OCI-LY7 (cell line): ENCODE measurements around the gene GRXCR2. TPM values are rescaled to one million over a fixed set of nuclear protein-coding genes. Genes with fewer than 3 reads are reported as not detected.

ENCODE experiments used
- BruUV-seq: library from RNA; stranded (reverse); fragments of 400-500 nt; replicated peaks from 2 replicates; lab custom pipeline; 2021; lab: Mats Ljungman, UMichigan
- CTCF ChIA-PET: fragments of 300-600 bp; sonication (Branson Sonifier 250); formaldehyde crosslinking; loops from one replicate; lab custom pipeline; 2022; ENCODE audit warnings: antibody characterized with exemption; ENCODE audit not compliant: unreplicated experiment; lab: Charles Lee
- POLR2A ChIA-PET: fragments of 300-600 bp; sonication (Branson Sonifier 250); formaldehyde crosslinking; loops from one replicate; lab custom pipeline; 2022; ENCODE audit warnings: antibody characterized with exemption; lab: Charles Lee
- DNase-seq: peaks from one replicate; pipeline ENCODE4 v3.0.0-alpha.2; 2015; ENCODE audit warnings: low spot score
- H2AFZ ChIP-seq: fragments of 200-600 bp; sonication (generic), shearing (Covaris generic); 2 replicates; pipeline ENCODE4 v1.6.1; 2014; ENCODE audit warnings: mild to moderate bottlenecking, antibody characterized with exemption, low read length, moderate library complexity
- H3K27ac ChIP-seq: fragments of 200-600 bp; sonication (generic); 2 replicates; pipeline ENCODE4 v1.5.1; 2014; ENCODE audit warnings: mixed run types, low read depth, mild to moderate bottlenecking, moderate library complexity, low read length, inconsistent platforms; ENCODE audit not compliant: poor library complexity, severe bottlenecking
- H3K36me3 ChIP-seq: fragments of 200-600 bp; sonication (generic); 2 replicates; pipeline ENCODE4 v1.6.1; 2014; ENCODE audit warnings: mild to moderate bottlenecking, antibody characterized with exemption, low read length, moderate library complexity, mixed read lengths; ENCODE audit not compliant: insufficient read depth
- H3K4me1 ChIP-seq: fragments of 200-600 bp; sonication (generic); 2 replicates; pipeline ENCODE4 v1.5.1; 2014; ENCODE audit warnings: mild to moderate bottlenecking, low read length; ENCODE audit not compliant: insufficient read depth, poor library complexity, severe bottlenecking
- H3K4me2 ChIP-seq: fragments of 200-600 bp; sonication (generic); 2 replicates; pipeline ENCODE4 v1.6.1; 2014; ENCODE audit warnings: mild to moderate bottlenecking, low read length
- H3K4me3 ChIP-seq: fragments of 200-600 bp; sonication (generic); 2 replicates; pipeline ENCODE4 v1.5.1; 2014; ENCODE audit warnings: mild to moderate bottlenecking, low read depth, low read length; ENCODE audit not compliant: poor library complexity, severe bottlenecking
- H3K79me2 ChIP-seq: fragments of 200-600 bp; sonication (generic); 2 replicates; pipeline ENCODE4 v1.6.1; 2016; ENCODE audit warnings: low read depth, mild to moderate bottlenecking, low read length, moderate library complexity, mixed read lengths; ENCODE audit not compliant: insufficient read depth
- H3K9me2 ChIP-seq: fragments of 200-600 bp; sonication (generic); 2 replicates; pipeline ENCODE4 v1.6.1; 2016; ENCODE audit warnings: mild to moderate bottlenecking, low read length, mixed read lengths; ENCODE audit not compliant: insufficient read depth
- H3K9me3 ChIP-seq: fragments of 200-600 bp; sonication (generic); 2 replicates; pipeline ENCODE4 v1.6.1; 2014; ENCODE audit warnings: mild to moderate bottlenecking, mixed run types, low read length, mixed read lengths
- H4K20me1 ChIP-seq: fragments of 200-600 bp; sonication (generic); 2 replicates; pipeline ENCODE4 v1.6.1; 2014; ENCODE audit warnings: mild to moderate bottlenecking, antibody characterized with exemption, low read length, moderate library complexity, mixed read lengths; ENCODE audit not compliant: insufficient read depth
- CTCF ChIP-seq: fragments of 200-600 bp; sonication (generic); conservative IDR thresholded peaks from 2 replicates; pipeline ENCODE4 v1.5.1; 2014; ENCODE audit warnings: mild to moderate bottlenecking, antibody characterized with exemption, low read length, moderate library complexity, mixed read lengths
- EZH2phosphoT487 ChIP-seq: fragments of 200-600 bp; sonication (generic); IDR thresholded peaks from 2 replicates; pipeline ENCODE4 v1.6.1; 2018; ENCODE audit warnings: low read depth, borderline replicate concordance, mild to moderate bottlenecking, mixed run types, antibody characterized with exemption, low read length, moderate library complexity, mixed read lengths
- intact Hi-C: fragments of 100-400 bp; cut with micrococcal nuclease; formaldehyde crosslinking; loops from one replicate; pipeline ENCODE4 v1.10.0; 2022; ENCODE audit not compliant: unreplicated experiment
- total RNA-seq, 2 experiments: library from RNA; depleted of rRNA in 1 of 2; stranded (reverse); fragments of >200 nt in 1 of 2; shearing (Covaris generic) in 1 of 2; gene quantifications; 2 replicates each; pipeline ENCODE4 v1.2.3, GENCODE V29; 2014 to 2022

GRXCR2 gene
- total RNA-seq, 2 experiments from 2014 or later = not detected

DNA sequence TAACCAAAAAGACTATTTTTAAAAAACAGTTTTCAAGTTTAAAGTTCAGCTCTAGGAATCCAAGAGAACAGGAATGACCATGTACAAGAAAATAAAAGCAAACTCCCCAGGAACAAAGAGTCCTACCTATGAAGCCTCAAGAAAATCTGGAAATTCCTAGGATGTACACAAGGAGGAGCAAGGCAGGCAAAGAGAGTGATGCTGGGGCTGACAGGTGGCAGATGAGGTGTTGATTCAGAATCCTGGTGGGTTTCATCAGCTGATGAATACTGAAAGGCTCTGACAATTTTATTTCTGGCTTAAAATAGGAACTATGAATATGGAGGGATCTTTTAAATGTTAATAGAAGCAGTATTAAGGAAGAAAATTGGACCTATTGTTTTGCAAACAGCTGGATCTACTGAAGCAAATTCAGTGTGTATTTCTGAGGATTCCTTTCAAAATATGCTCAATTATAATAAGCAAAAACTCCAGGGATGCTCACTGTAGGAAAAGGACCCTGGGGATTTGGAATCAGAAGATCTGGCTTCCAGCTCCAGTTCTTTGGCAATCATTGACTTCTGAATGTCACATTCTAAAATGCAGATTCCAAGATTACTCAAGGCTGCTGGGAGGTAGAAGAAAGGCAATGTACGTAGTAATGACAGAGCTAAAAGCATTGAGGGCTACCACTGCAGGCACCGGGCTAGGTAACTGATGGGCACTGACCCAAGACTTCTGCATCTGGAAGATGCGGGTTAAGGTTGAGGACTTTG, 35.6 kb upstream of the GRXCR2 start:
- H2AFZ ChIP-seq = no peak overlapping the region
- TF ChIP-seq CTCF = no peak
- TF ChIP-seq EZH2phosphoT487 = no peak
- no peaks in the 10 kb centered on the region for H3K36me3 ChIP-seq
- CTCF ChIA-PET = no interaction called here
- no peak for DNase-seq
- H3K4me2 ChIP-seq = no peak overlapping the region
- no peaks in the 10 kb centered on the region for H3K79me2 ChIP-seq
- H3K4me1 ChIP-seq = no peaks in the 10 kb centered on the region
- H3K27ac ChIP-seq = no peak overlapping the region
- H4K20me1 ChIP-seq = no peaks in the 10 kb centered on the region
- H3K9me2 ChIP-seq = no peaks in the 10 kb centered on the region
- POLR2A ChIA-PET = interaction anchor here (0.8 kb wide), 1 partner anchor 40 kb away, joined by 3 read pairs; no protein-coding TSS in a partner anchor
- intact Hi-C loops = no loop called here
- H3K9me3 ChIP-seq = no peaks in the 10 kb centered on the region
- no TSS peak for BruUV-seq
- no peak overlapping the region for H3K4me3 ChIP-seq

- TF ChIP-seq CTCF (no peak), EZH2phosphoT487 (no peak)
Measured at GRCh38 chr5:145906401-145906800, 33.6 kb upstream of the GRXCR2 start.

GRCh38 chr5:145904743-145905142, 31.9 kb upstream of the GRXCR2 start:
- H4K20me1 ChIP-seq = no peaks in the 10 kb centered on the region
- H2AFZ ChIP-seq = no peak overlapping the region
- H3K36me3 ChIP-seq = no peaks in the 10 kb centered on the region
- POLR2A ChIA-PET = no interaction called here
- no peaks in the 10 kb centered on the region for H3K79me2 ChIP-seq
- no peak overlapping the region for H3K27ac ChIP-seq
- no peaks in the 10 kb centered on the region for H3K9me3 ChIP-seq
- BruUV-seq = no TSS peak
- no peak overlapping the region for H3K4me3 ChIP-seq
- CTCF ChIA-PET = no interaction called here
- TF ChIP-seq CTCF (no peak), EZH2phosphoT487 (no peak)
- no peak for DNase-seq
- H3K4me1 ChIP-seq = no peaks in the 10 kb centered on the region
- intact Hi-C loops = no loop called here
- no peak overlapping the region for H3K4me2 ChIP-seq
- no peaks in the 10 kb centered on the region for H3K9me2 ChIP-seq

More at GRCh38 chr5:145906401-145906800, 33.6 kb upstream of the GRXCR2 start:
- H4K20me1 ChIP-seq = no peaks in the 10 kb centered on the region
- no peak overlapping the region for H2AFZ ChIP-seq
- no TSS peak for BruUV-seq
- no peaks in the 10 kb centered on the region for H3K36me3 ChIP-seq
- H3K79me2 ChIP-seq = no peaks in the 10 kb centered on the region
- H3K4me3 ChIP-seq = no peak overlapping the region
- H3K27ac ChIP-seq = no peak overlapping the region
- POLR2A ChIA-PET = interaction anchor here (0.7 kb wide), 2 partner anchors 500 to 750 kb away, joined by 3 read pairs; no protein-coding TSS in a partner anchor
- intact Hi-C loops = no loop called here
- CTCF ChIA-PET = no interaction called here
- H3K9me2 ChIP-seq = no peaks in the 10 kb centered on the region
- H3K4me2 ChIP-seq = no peak overlapping the region
- DNase-seq = no peak
- no peaks in the 10 kb centered on the region for H3K9me3 ChIP-seq
- no peaks in the 10 kb centered on the region for H3K4me1 ChIP-seq
